ENCODE data around the gene ZNF334. TPM values are rescaled to one million over a fixed set of nuclear protein-coding genes. Genes with fewer than 3 reads are reported as not detected.

Gene ZNF334
- total RNA-seq, result 1.2 TPM
- long read RNA-seq, result 0 reads

DNA sequence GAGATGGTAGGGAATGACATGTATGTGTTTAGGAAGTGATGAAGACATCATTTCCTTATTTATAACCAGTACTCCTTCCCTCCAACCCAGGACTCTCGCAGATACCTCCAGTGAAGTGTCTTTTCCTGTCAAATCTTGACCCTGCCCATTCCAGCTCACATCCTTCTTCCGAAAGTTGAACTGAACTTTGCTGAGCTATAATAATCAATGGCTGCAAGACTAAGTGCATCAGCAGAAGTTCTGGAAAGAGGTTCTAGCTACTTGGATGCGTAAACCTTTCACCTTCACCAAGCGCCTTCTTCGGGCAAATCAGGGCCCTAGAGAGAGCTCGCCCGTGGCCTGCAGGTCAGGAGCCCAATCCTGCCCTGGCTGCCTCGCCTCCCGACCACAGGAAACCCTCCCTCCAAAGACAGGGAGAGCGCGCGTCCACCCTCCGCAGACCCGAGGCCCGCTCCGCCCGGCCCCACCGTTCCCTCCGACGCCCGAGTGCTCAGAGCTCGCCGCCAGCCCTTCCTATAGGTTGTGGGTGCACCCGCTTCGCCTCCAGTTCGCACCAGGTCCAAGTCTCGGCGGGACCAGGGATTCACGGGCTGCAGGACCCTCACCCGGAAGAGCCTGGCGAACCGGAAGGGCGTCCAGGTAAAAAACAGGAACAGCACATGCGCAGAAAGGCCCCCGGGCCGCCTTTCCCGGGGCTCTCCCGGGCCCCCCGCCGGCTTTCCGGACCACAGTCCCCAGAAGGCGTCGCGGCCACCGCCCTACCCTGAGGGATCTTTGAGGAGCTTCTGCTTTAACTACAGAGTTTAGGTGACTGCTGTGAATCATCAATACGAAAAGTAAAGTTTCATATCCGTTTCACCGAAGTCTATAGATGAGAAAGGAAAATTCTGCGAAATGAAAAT, at the start of gene ZNF334:
ZNF334 (minus strand) TSS at position 617 of the 902 bp plus-strand sequence. CDS start 1,457 bp downstream, outside the sequence.
- intact Hi-C loops (cut with DNase I), result no loop called here
- no peak for DNase-seq (ENCODE audit: low spot score)

DNA sequence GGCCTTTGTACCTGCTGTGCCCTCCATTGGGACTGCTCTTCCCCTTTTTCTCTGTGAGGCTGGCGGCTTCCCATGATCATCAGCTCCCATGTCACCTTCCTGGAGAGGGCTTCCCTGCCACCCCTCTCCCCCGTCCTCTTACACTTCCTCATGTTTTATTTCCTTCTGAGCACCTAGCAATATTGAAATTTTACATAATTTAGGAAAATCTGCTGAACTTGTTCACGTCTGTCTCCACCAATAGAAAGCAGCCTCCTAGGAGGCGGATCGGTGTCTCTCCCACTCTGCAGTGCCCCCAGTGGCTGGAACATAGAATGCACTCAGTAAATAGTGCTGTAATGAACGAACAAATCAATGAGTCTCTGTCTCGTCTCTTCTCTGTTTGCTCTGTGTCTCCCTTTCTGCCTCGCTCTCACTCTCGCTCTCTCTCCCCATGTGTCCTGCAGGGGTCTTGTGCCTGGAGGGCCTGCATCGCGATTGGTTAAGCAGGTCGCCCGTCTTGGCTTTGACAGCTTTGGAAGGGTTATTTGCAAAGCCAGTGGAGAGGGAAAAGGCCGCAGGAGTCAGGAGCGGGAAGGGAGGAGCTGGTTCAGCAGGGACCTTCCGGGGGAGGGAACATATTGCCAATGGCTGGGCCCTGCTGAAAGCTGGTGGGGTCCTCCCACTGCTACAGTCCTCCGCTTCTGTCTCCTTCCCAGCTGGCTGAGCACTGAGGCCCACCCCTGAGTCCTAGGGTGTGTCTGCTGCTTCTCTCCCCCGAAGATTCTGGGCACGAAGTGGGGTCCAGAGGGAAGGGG, 49.2 kb upstream of the ZNF334 start:
- intact Hi-C loops (cut with DNase I), result loop anchor here (5.0 kb wide), 1 partner anchor 125 kb away; the partner anchor contains the start of gene TP53RK
- no peak for DNase-seq (ENCODE audit: low spot score)

DNA sequence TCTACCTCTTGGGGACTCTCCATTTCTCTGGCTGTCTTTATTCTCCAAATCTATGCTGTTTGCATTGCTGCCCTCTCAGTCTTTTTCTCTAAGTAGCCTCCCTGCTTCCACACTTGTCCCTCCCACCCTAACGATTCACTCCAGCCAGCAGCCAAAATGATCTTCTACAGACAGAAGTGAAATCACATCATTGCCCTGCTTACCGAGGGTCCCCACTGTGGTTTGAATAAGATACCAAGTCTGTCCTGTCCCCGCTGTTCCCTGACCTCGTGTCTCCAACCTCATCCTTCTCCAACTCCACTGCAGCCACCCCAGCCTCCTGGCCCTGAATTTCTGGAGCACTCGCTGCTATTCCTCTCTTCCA, 48.6 kb upstream of the ZNF334 start:
- intact Hi-C loops (cut with DNase I), result loop anchor here (5.0 kb wide), 1 partner anchor 125 kb away; the partner anchor contains the start of gene TP53RK
- no peak for DNase-seq (ENCODE audit: low spot score)

DNA sequence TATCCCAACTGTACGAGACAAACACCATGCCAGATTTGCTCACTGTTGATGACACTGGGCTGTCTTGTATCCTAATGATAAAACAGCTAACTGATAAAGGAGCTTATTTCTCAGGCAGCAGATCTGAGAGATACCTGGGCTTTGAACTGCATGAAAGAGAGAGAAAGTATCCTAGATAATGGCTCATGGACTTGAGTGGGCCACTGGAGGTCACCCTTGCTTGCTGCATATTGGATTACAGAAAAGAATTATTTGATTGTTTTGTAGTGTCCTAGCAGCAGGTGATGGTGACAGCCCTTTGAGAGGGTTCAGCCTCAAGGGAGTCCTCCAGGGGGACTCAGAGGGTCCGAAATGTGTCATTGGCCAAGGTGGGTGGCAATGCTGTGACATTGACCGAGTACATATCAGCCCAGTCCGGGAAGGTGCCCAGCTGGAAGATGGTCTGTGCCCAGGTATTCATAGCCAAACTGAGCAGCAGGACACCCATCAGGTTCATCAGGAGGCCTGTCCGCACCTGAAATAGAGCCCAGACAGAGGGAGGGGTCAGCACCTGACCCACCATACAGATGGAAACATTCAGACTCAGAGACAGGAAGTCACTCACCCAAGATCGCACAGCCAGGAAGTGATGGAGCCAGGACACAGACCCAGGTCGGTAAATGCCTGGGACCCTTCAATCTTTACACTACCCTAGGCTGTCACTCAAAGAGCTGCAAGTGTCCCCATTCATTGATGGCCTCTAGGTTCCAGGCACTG, 46.5 kb upstream of the ZNF334 start:
- intact Hi-C loops (cut with DNase I), result loop anchor here (5.0 kb wide), 1 partner anchor 127 kb away; the partner anchor contains the start of gene TP53RK
- no peak for DNase-seq (ENCODE audit: low spot score)

DNA sequence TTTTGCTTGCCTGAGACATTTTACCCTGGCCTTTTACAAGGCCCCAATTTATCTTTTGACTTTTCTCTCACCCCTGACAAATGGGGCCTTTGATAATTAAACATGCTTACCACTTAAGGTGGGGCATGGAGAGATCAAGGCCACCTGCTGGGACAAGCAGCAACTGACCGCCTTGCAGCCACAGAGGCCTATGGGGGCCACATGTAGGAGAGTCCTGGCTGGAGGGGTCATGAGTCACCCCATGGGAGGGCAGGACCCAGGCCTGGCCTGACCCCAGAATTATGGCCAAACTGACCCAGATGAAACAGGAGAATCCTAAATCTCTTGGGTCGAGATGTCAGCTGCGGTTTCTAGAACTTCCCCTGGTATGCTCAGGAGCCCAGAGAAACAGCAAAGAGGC, 45.6 kb upstream of the ZNF334 start:
- no peak for DNase-seq (ENCODE audit: low spot score)
- intact Hi-C loops (cut with DNase I), result no loop called here

DNA sequence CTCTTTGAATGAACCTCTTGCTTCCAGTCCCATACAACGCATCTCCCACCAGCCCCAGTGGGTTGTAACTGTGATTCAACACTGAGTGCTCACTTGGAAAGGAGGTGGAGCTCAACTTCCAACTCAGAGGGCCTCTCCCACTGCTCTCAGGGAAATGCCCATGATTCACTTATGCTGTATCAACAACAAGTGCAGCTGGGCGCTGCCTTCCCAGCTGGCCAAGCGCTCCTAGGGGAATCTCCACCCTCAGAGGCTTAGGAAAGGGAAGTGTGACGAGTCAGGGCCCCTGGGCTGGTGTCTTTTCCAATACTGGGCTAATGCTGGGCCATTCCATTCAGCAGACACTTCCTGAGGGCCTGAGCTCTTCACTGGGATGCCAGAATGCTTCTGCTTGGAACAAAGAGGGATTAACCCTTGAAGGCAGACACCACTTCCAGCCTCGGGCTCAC, 45.2 kb upstream of the ZNF334 start:
- intact Hi-C loops (cut with DNase I), result no loop called here

DNA sequence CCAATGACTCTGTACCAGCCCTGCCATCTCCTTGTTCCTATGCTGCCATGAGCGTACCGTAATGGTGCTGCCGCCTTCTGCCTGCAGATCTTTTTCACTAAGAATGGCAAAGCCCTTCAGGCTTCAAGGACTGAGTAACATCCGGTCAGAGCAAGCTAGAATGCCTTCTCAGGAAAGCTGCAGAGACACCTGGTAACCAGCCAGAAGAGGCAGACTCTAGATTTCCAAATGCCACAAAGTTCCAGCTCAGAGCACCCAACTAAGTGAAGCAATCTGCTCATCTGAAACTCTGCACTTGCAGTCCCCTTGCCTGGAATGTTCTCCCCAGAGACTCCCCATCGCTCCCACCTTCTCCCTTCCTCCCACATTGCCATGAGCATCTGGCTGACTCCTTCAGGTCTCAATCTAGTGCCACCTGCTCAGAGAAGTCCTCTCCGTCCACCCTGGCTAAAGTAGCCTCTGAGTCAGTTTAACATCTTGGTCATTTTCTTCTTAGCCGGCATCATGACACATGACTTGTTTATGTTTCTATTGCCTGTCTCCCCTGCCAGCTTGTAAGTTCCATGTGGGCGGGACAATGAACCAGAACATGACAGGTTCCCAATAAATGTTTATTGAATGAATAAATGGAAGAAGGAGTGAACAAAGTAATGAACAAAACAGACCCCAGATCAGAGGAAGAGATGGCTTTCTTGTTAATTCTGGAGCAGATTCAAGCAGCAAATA, 44.0 kb upstream of the ZNF334 start:
- no peak for DNase-seq (ENCODE audit: low spot score)
- intact Hi-C loops (cut with DNase I), result no loop called here

More for the DNA sequence above, 45.2 kb upstream of the ZNF334 start:
- no peak for DNase-seq (ENCODE audit: low spot score)

DNA sequence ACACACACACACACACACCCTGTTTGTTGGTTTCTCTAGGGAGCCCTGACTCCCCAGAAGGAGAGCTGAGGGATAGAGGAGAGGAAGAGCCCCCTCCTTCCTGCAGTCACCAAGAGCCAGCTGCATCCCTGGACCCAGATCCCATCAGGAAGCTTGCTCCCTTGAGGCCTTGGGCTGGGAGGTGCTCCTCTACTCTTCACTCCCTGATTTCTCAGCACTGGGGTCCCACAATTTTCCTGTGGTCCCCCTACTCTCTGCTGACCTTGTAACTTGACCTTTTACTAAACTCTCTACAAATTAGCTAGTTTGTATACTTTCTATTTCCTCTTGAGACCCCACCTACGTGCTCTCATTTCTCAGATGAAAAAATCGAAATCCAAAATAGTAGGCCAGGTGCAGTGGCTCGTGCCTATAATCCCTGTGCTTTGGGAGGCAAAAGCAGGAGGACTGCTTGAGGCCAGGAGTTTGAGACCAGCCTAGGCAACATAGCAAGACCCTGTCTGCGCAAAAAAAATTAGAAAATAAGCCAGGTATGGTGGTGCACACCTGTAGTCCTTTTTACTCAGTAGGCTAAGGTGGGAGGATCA, 42.1 kb upstream of the ZNF334 start:
- DNase-seq (ENCODE audit: low spot score), result no peak
- intact Hi-C loops (cut with DNase I), result no loop called here

DNA sequence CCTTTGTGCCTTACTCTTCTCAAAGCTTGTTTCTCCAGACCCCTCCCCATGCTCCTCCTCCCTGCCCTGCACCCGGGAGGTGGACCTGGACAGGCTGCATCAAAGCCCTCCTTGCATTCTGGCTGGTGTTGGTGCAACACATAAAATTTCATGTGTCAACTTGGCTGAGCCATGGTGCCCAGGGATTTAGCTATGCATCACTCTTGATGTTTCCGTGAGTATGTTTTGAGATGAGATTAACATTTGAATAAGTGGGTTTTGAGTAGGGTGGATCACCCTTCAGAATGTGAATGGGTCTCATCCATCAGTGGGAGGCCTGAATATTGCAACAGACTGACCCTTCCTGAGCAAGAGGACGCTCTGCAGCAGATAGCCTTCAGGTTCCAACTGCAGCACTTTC, 41.5 kb upstream of the ZNF334 start:
- DNase-seq (ENCODE audit: low spot score), result no peak
- intact Hi-C loops (cut with DNase I), result no loop called here

DNA sequence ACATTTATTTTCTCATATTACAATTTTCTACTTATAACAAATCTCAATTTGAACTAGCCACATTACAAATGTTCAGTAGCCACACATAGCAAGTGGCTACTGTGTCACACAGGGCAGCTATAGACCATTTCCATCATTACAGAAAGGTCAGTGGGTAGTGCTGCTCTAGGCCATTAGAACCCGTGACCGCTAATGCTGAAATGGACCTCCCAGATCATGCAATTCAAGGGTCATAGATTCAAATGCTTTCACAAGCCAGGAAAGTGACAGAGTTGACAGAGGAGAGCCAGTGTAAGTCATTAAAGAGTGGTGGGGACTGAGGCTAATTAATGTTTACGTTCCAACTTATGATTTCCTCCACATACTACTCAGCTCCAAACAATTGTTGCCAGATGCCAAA, 40.6 kb upstream of the ZNF334 start:
- intact Hi-C loops (cut with DNase I), result no loop called here

DNA sequence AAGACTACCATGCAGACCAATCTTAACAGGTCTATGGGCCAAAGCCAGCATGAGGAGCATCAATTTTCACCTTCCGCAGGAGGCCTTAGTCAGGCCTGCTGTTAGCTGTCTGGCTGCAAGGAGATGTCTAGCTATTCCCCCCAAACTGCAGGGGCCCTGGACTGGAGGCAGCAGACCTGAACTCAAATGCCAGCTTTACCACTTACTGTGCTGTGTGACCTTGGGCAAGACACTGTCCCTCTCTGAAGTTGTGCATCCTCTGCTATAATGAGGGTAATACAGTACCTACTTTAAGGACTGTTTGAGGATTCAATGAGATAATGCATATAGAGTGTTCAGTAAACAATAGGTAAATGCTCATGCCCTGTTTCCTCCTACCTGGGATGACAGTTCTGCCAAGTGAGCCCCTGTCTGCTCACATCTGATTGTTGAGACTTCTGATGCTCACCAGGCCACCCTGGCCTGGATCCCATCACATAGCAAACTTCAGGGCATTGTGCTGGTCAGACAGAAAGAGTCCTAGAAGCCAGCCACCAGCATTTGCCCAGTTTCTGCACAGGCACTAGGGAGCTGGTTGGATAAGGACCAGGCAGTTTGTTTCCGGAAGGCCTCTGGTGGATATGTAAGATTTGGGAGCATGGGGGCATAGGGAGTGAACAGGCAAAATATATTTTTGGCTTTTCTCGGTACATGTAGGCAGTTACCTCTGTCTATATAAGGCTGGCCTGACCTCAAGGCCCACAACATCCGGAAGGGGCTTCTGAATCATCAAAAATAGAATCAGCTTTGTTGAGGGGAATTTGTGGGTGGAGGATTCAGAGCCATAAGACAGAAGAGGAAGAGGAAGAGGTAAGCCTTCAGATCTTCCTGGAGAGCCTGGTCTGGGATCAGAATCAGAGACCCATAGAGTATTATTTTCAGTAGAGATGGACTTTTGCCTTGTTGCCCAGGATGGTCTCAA, 39.4 kb upstream of the ZNF334 start:
- DNase-seq (ENCODE audit: low spot score), result no peak
- intact Hi-C loops (cut with DNase I), result no loop called here

More for the DNA sequence above, 40.6 kb upstream of the ZNF334 start:
- no peak for DNase-seq (ENCODE audit: low spot score)

DNA sequence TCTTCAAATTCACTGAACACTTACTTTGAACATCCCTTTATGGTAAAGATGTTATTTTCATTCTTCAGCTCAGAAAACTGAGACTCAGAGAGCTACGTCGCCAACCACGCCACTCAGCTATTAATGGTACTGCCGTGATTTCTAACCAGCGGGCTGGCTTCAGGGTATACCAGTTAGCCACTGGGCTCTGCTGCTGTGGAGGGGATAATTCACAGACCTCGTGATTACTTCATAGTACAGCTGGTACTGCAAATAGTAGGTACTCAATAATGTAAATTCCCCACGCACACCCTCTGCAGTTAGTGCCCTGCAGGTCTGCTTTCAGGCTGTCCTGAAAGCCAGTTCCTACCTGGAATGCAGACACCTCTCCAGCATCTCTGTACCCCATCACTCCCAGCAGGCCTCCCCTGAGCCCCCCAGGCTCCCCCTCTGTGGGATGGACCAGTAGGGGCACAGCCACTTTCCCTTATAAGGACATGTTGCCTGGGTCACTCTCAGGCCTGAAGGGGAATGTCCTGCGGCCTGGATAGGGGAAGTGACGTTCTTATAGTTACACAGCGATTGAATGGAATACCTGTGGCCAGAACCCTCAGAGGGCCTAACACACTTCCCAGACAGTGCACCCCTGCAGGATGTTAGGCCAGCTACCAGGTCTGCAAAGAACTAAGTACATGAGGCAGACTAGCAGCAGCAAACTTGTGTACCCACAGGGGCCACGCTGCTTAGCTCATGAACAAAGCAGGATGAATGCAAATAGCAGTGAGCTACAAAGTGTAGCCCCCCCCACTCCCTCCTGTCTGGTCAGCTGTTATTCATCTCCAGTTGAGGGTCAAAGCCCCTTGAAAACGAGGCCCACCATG, 38.4 kb upstream of the ZNF334 start:
- no peak for DNase-seq (ENCODE audit: low spot score)
- intact Hi-C loops (cut with DNase I), result no loop called here

DNA sequence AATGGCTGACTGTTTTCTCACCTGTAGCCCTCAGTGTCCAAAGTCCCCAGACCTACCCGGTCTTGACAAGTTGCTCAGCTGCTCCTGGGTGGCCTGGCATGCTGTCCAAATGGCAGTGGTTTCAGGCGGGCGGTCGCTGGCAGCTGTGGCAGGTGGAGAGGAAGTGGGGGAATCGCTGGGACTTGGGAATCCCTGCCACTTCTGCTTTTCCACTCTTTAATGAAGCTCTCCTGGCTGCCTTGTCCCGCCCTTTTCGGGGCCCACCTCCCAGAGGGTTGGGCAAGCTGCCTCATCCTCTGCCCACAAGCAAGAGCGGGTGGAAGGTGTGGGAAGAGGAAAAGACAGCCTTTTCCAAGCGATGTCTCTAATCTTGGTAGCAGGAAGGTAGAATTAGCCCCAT, 37.1 kb upstream of the ZNF334 start, which contains the start of gene OCSTAMP:
OCSTAMP (minus strand) TSS at position 194 of the 400 bp plus-strand sequence; CDS start at position 100, 94 bp downstream.
- DNase-seq (ENCODE audit: low spot score), result no peak
- intact Hi-C loops (cut with DNase I), result no loop called here

DNA sequence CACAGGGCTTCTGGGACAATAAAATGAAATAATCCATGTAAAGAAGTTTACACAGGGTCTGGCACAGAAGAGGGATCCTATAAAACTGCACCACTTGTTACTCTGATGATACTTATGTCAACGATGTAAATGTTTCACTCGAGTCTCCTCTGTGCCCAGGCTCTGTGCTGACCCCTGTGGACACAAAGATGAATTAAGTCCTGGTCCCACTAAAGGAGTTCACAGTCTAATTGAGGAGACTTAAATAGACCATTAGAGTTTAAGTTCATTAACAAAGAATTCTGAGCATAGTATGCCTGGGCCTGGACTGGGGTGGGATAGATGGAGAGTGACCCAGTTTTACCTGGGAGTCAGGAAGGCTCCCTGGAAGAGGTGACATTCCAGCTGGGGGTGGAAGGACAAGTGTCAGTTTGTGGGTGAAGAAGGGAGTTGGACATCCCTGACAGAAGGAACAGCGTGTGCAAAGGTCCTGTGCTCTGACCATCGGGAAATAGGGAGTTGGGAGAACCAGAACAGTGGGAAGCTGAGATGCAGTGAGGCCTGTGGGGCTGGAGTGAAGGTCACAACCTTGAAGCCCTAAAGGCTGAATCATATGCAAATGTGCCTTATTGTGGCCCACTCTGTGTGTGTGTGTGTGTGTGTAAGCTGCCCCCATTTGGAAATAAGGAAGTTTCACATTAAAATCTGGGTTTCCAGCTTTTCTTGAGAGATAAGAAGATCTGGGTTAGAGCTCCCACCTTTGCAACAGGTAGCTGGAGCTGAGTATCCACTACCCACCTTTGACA, 36.0 kb upstream of the ZNF334 start:
- no peak for DNase-seq (ENCODE audit: low spot score)
- intact Hi-C loops (cut with DNase I), result no loop called here

DNA sequence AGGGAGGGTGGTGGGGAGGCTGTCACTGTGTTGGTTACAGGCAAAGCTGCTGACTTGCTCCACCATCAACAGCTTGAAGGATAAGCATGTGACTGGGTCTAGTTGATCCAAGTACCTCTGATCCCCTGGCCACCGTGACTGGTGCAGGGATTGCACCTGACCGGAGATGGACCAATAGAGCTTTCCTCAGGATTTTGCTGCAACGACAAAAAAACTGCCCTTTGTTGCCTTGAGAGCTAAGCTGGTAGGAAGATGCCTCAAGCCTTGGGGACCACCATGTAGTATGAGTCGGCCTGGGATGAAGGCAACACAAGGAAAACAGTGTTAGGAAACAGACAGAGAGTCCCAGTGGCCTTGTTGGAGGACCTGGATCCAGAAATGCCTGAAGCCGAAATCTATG, 35.3 kb upstream of the ZNF334 start:
- intact Hi-C loops (cut with DNase I), result no loop called here
- DNase-seq (ENCODE audit: low spot score), result no peak

DNA sequence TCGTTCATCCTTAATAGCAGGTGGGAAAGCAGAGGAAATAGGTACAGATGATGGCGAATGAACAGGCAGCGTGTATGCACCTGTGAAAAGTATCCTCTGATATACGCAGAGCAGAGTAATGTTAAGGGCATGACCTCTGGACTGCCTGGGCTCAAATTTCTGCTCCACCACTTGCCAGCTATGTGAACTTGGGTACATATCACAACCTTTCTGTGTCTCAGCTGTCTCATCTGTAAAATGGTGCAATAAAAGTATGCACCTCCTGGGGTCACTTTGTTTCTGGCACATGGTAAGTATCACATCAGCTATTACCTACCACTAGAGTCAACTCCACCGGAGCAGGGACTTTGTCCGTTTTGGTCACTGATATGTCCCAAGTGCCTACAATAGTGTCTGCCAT, 34.6 kb upstream of the ZNF334 start:
- no peak for DNase-seq (ENCODE audit: low spot score)
- intact Hi-C loops (cut with DNase I), result no loop called here

All from cardiac septum (tissue), 1 donor.